Natural killer cell (primary cell): Measurements from ENCODE around the gene PSAT1. TPM values are rescaled to one million over a fixed set of nuclear protein-coding genes. Genes with fewer than 3 reads are reported as not detected.

ENCODE experiments used
- ATAC-seq, 3 donors: fragments of 150-1000 bp in 2 of 3; fragments of 200-7000 bp in 1 of 3; cut with Tn5 transposase; 1 replicate in 1 of 3; 2 replicates in 2 of 3; pipeline ENCODE4 v1.10.0; 2021; ENCODE audit warnings: mild to moderate bottlenecking in 2 of 3, moderate library complexity in 2 of 3
- DNase-seq, 2 donors: peaks; one replicate each; pipeline versions ENCODE4 v3.0.0 to v3.0.0-alpha.2; 2013 to 2021; ENCODE audit warnings: mixed read lengths in 1 of 2
- H3K27ac ChIP-seq: one replicate; pipeline ENCODE4 v1.5.1; 2013; ENCODE audit warnings: mild to moderate bottlenecking, low read length
- H3K27me3 ChIP-seq: one replicate; pipeline ENCODE4 v1.6.1; 2013; ENCODE audit warnings: low read length; ENCODE audit not compliant: control insufficient read depth, insufficient read depth
- H3K36me3 ChIP-seq: one replicate; pipeline ENCODE4 v1.6.1; 2013; ENCODE audit warnings: low read length; ENCODE audit not compliant: control insufficient read depth, insufficient read depth
- H3K4me1 ChIP-seq: one replicate; pipeline ENCODE4 v1.6.1; 2013; ENCODE audit warnings: low read length; ENCODE audit not compliant: control insufficient read depth, insufficient read depth
- H3K4me3 ChIP-seq: one replicate; pipeline ENCODE4 v1.5.1; 2013; ENCODE audit warnings: low read length
- H3K9me3 ChIP-seq: one replicate; pipeline ENCODE4 v1.6.1; 2013; ENCODE audit warnings: low read length; ENCODE audit not compliant: control insufficient read depth, insufficient read depth
- H3K27ac Mint-ChIP-seq, 2 donors: one replicate each; pipeline ENCODE4 v1.8.0; 2022; ENCODE audit warnings: mild to moderate bottlenecking in 2 of 2, mixed read lengths in 2 of 2, moderate library complexity in 1 of 2
- H3K27me3 Mint-ChIP-seq, 2 donors: one replicate each; pipeline ENCODE4 v1.8.0; 2022; ENCODE audit warnings: low read depth in 2 of 2, mixed read lengths in 2 of 2
- H3K36me3 Mint-ChIP-seq: one replicate; pipeline ENCODE4 v1.8.0; 2022; ENCODE audit warnings: mixed read lengths
- H3K4me1 Mint-ChIP-seq, 2 donors: one replicate each; pipeline ENCODE4 v1.8.0; 2022; ENCODE audit warnings: mixed read lengths in 2 of 2
- H3K4me3 Mint-ChIP-seq: one replicate; pipeline ENCODE4 v1.8.0; 2022; ENCODE audit warnings: mild to moderate bottlenecking, moderate library complexity, mixed read lengths
- H3K9me3 Mint-ChIP-seq, 2 donors: one replicate each; pipeline ENCODE4 v1.8.0; 2022; ENCODE audit warnings: mixed read lengths in 2 of 2
- WGBS: methylation state at CpG from one replicate; pipeline ENCODE4 v1.1.7; 2013; ENCODE audit warnings: missing lambda C conversion rate; ENCODE audit not compliant: insufficient coverage; 5-methylcytosine and 5-hydroxymethylcytosine counted together
- intact Hi-C: fragments of 100-400 bp; cut with micrococcal nuclease; formaldehyde crosslinking; loops from one replicate; pipeline ENCODE4 v1.14.2; 2022
- total RNA-seq, 4 donors: library from RNA; stranded (reverse); fragments of 120-200 nt in 1 of 4; gene quantifications; one replicate each; pipeline versions ENCODE4 v1.2.3 to v1.2.4, GENCODE V29; 2013 to 2022
- TF ChIP-seq, protein P1 (sequence below): fragments of 200-600 bp; IDR thresholded peaks from one replicate; pipeline ENCODE4 v1.8.0; 2022; ENCODE audit warnings: antibody characterized with exemption

Gene PSAT1
- total RNA-seq, 3 donors from 2014 or later (not counting 1 experiment from before 2014, with no cell fraction given) = 1.1 to 3.3 (median 2.3) TPM

GRCh38 chr9:78319197-78320029 is 22.5 kb downstream of the PSAT1 start:
- Mint-ChIP-seq H3K27me3 (no peaks in the 10 kb centered on the region), H3K36me3 (peaks cover 9% of the 10 kb centered on the region), H3K4me3 (no peak overlapping the region), H3K27ac (no peak overlapping the region), H3K4me1 (no peaks in the 10 kb centered on the region), H3K9me3 (peaks cover 0 to 3% of the 10 kb centered on the region in 2 donors)
- DNase-seq = no peak
- Histone ChIP-seq H3K4me1 (no peaks in the 10 kb centered on the region), H3K9me3 (no peaks in the 10 kb centered on the region), H3K4me3 (no peak overlapping the region), H3K36me3 (no peaks in the 10 kb centered on the region), H3K27me3 (no peaks in the 10 kb centered on the region), H3K27ac (no peak overlapping the region)
- TF ChIP-seq, protein P1, sequence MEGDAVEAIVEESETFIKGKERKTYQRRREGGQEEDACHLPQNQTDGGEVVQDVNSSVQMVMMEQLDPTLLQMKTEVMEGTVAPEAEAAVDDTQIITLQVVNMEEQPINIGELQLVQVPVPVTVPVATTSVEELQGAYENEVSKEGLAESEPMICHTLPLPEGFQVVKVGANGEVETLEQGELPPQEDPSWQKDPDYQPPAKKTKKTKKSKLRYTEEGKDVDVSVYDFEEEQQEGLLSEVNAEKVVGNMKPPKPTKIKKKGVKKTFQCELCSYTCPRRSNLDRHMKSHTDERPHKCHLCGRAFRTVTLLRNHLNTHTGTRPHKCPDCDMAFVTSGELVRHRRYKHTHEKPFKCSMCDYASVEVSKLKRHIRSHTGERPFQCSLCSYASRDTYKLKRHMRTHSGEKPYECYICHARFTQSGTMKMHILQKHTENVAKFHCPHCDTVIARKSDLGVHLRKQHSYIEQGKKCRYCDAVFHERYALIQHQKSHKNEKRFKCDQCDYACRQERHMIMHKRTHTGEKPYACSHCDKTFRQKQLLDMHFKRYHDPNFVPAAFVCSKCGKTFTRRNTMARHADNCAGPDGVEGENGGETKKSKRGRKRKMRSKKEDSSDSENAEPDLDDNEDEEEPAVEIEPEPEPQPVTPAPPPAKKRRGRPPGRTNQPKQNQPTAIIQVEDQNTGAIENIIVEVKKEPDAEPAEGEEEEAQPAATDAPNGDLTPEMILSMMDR = no peak
- intact Hi-C loops = no loop called here
- ATAC-seq = no peak
- 99% methylated on average over 5 of the region's 6 CpGs for WGBS

DNA sequence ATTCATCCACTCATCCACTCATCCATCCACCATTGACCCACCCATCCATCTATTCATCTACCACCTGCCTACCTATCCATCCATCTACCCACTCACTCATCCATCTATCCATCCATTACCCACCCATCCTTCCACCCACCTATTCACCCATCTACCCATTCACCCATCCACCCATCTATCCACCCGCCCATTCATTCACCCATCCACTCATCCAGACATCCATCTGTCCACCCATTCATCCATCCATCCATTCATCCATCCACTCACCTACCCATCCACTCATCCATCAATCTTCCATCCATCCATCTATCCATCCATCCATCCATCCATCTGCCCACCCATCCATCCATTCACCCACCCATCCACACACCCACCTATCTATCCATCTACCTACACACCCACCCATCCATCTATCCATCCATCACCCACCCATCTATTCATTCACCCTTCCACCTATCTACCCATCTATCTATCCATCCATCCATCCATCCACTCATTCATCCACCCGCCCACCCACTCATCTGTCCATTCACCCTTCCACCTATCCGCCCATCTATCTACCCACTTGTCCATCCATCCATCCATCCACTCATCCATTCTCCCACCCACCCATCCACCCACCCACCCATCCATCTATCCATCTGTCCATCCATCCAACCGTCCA is 23.2 kb downstream of the PSAT1 start:
- 93% methylated on average over 3 of the region's 4 CpGs for WGBS
- Histone ChIP-seq H3K27me3 (no peaks in the 10 kb centered on the region), H3K4me3 (no peak overlapping the region), H3K4me1 (no peaks in the 10 kb centered on the region), H3K27ac (no peak overlapping the region), H3K9me3 (no peaks in the 10 kb centered on the region), H3K36me3 (no peaks in the 10 kb centered on the region)
- TF ChIP-seq, protein P1 = no peak
- Mint-ChIP-seq H3K27me3 (no peaks in the 10 kb centered on the region), H3K9me3 (peaks cover 0 to 3% of the 10 kb centered on the region in 2 donors), H3K4me3 (no peak overlapping the region), H3K27ac (no peak overlapping the region), H3K36me3 (peaks cover 9% of the 10 kb centered on the region), H3K4me1 (peaks cover 0 to under 1% of the 10 kb centered on the region in 2 donors)
- intact Hi-C loops = no loop called here
- DNase-seq (no peak), ATAC-seq (no peak)

DNA sequence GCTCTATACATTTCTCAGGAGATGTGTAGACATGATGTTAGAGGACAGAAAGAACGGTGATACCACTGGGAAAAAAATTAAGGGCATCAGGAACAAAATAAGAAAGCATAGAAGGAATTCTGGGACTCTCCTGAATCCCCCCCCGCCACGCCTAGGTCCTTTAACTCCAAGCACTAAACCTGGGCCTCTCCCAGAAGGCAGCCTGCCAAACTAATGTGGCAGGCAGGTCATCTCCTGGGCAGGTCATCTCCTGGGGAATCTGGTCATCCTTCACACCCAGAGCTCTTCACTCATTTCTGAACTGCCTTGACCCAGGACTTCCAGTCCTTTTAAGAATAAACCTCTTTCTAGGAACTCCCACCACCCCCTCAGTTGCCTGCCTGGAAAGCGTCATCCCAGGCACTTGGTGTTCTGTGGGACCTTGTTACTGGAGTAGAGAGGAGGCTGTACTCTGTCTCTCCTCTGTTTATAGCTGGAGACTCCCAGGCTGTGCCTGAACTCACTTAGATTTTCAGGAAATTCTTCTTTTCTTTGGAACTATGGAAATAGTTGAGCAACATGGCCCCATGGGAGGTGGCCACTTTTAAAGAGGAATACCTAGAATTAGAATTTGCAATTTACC is 24.1 kb downstream of the PSAT1 start:
- peaks cover 0 to 7% of the 10 kb centered on the region in 2 donors for H3K4me1 Mint-ChIP-seq
- Histone ChIP-seq H3K4me3 (no peak overlapping the region), H3K36me3 (no peaks in the 10 kb centered on the region), H3K9me3 (no peaks in the 10 kb centered on the region), H3K27me3 (no peaks in the 10 kb centered on the region), H3K27ac (no peak overlapping the region), H3K4me1 (no peaks in the 10 kb centered on the region)
- DNase-seq (no peak), ATAC-seq (no peak)
- H3K27ac Mint-ChIP-seq = no peak overlapping the region
- no peak overlapping the region for H3K4me3 Mint-ChIP-seq
- TF ChIP-seq, protein P1 = no peak
- H3K27me3 Mint-ChIP-seq = no peaks in the 10 kb centered on the region
- WGBS = 100% methylated on average over 4 of the region's 4 CpGs
- intact Hi-C loops = no loop called here
- H3K36me3 Mint-ChIP-seq = peaks cover 9% of the 10 kb centered on the region
- peaks cover 0 to 3% of the 10 kb centered on the region in 2 donors for H3K9me3 Mint-ChIP-seq
